SHP77 (cell line): ENCODE data around the gene WAC.
A peak's percentile ranks its signal among the peaks of the same experiment; 100 is the strongest.
"Not testable (repeated sequence)": the region's sequence is repeated elsewhere in the genome, so short reads cannot be mapped to it uniquely, and the experiment has no call there.

Experiments
- DNase-seq, 2 experiments: peaks; one replicate each; lab custom pipeline; 2025; lab: John Stamatoyannopoulos, UW

WAC gene, protein sequence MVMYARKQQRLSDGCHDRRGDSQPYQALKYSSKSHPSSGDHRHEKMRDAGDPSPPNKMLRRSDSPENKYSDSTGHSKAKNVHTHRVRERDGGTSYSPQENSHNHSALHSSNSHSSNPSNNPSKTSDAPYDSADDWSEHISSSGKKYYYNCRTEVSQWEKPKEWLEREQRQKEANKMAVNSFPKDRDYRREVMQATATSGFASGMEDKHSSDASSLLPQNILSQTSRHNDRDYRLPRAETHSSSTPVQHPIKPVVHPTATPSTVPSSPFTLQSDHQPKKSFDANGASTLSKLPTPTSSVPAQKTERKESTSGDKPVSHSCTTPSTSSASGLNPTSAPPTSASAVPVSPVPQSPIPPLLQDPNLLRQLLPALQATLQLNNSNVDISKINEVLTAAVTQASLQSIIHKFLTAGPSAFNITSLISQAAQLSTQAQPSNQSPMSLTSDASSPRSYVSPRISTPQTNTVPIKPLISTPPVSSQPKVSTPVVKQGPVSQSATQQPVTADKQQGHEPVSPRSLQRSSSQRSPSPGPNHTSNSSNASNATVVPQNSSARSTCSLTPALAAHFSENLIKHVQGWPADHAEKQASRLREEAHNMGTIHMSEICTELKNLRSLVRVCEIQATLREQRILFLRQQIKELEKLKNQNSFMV

DNA sequence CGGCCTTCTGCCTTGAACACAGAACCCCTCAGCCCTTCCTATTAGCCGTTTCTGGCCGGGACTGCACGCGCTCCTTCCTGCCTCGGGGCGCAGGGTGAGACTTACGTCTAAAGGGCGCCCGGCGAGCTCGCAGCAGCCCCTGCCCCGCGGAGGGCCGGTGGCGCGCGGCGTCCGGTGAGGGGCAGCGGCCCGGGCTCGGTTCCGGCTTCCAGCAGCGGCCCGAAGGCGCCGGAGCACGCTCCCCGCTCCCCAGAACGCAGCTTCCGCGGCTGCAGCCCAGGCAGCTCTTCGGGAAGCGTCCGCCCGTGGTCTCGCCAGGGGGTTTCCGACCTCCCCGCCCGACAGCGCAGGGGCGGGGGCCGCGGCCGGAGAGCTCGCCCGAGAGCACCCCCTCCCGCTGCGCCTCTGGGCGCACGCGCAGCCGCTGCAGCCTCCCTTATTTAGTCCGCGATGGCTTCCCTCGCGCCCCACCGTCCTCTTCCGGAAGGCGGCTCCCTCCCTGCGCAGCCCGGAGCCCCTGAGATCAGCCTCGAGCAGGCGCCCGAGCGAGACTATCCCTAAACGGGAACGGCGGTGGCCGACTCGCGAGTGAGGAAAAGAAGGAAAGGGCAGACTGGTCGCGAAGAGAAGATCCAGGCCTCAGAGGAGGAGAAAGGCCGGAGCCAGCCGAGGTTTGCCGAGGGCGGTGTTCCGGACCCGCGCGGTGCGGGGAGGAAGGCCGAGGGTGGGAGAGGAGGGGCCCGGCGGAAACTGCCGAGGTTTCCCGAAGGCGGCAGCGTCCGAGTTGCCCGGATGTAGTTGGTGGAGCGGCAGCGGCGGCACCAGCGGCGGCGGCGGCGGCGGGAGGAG, at the start of gene WAC:
WAC (plus strand) TSS at position 782 of the 849 bp plus-strand sequence. CDS start 462 bp downstream, outside the sequence.
- peak; percentile 76 to 82 for DNase-seq

DNA sequence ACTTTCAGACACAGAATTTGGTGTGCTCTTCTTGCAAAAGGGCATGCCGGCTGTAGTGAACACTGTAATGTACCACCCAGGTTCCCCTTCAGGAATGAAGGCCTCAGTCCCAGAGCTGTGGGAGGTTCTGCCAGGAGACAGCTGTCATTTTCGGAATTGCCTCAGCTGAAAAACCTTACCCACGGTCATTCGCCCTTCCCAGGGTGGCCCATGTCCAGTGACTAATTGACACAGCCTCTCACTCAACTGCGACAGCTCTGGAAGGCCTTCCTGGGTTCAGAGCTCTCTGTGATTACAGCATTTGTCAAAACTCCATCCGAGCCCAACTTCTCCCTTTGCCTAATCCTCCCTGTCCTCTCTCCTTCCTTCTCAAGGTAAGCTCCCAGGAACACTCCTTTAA, 43.7 kb upstream of the WAC start:
- no peak for DNase-seq

GRCh38 chr10:28490256-28490865, 42.6 kb upstream of the WAC start:
- not testable (repeated sequence) for DNase-seq

DNA sequence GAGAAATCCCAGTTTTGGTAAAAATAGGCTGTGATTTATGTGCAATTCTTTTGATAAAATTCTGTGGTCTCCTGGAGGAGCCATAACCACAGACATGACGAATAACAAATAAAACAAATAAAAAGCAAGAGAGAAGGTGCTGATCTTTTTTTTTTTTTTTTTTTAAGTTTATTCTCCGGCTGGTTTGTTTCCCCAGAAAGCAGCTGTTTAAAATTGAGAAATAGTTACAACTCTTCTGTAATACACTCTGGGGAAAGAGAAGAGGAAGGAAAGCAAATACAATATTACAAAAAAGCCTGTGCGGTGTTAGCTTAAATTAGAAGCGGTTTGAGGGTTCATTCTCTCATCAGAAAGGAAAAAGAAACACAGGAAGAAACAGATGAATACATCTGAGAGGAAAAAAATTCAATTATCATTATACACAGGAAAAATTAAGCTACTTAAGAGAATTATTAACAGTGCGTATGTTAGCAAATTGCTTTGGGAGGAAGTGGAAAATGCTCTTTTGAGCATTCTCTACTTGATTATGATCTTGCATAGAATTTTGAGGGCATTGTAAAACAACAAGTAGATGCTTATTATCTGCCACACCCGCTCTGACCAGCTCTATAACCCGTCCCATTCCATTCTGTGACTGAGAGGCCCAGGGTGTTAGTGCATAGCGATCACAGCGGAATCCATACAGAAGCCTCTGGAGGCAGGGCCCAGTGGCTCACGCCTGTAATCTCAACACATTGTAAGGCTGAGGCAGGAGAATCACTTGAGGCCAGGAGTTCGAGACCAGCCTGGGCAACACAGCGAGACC, 40.6 kb upstream of the WAC start:
- no peak for DNase-seq

DNA sequence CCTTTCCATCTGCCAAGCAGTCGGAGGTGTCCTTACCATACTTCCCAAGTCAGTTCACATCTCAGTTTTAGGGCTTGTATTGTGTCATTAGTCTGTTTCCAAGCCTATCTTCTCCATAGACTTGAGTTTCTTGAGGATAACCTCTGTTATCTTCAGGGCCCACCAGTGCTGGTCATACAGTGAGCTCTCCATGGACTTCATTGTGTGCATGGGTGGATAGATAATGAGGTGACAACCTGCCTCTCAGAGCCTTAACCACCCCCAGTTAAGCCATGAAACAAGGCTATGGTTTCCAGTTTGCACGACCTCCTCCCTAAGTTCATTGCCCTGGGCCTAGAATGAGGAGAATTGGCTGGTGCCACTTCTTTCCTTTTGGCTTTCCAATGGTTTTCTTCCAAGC, 38.5 kb upstream of the WAC start:
- DNase-seq = no peak

DNA sequence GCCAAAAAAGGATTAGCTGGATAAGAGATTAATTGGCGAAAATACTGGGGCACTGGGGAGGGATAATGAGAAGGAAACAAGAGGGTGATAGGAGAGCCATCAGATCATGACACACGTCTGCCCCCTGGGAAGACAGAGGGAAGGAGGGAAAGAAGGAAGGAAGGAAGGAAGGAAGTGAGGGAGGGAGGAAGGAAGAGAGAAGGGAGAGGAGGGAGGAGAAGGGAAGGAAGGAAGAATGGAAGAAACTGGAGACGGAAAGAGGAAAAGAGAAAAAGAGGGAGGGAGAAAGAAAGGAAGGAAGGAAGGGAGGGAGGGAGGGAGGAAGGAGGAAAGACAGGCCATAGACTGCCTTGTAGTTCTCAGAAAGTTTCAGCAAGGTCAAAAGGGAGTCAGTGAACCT, 37.8 kb upstream of the WAC start:
- DNase-seq = no peak

DNA sequence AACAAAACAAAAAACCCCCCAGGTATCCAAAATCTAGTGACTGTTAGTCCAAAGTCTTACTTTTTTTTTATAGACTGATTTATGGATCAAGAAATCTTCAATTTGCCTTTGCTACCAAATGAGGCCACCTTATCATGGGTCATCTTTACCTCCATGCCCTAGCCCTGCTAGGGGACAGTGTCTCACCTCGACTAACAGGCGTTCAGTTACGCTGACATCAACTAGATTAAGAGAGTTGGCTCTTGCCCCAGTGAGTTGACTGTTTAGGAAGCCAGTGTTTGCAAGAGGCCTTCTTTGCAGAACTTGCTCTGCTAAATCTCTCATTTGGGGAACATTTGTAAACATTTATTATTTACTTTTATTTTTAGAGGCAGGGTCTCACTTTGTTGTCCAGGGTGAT, 36.9 kb upstream of the WAC start:
- no peak for DNase-seq

DNA sequence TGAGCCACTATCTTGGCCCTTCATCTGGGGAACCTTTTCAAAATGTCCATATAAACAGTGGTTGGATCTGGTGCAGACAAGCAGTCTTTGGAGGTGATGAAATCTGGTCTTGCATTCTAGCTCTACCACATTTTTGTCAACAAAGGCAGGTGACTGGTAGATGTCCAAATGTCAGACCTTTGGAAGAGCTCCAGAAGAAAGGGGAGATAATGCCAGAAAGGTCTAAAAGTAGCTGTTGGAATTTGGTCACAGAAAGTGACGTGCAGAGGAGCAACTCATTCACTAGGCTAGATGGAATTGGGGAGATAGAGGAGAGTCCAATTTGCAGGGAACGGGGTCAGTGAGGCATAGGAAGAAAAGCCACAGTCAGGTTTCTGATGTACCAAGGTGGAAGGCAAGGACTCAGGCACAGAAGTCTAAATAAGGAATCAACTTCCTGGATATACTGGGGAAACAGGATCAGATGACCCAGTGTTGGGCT, 36.4 kb upstream of the WAC start:
- DNase-seq = no peak

- no peak for DNase-seq
Measured at GRCh38 chr10:28497313-28498126, 35.4 kb upstream of the WAC start.

DNA sequence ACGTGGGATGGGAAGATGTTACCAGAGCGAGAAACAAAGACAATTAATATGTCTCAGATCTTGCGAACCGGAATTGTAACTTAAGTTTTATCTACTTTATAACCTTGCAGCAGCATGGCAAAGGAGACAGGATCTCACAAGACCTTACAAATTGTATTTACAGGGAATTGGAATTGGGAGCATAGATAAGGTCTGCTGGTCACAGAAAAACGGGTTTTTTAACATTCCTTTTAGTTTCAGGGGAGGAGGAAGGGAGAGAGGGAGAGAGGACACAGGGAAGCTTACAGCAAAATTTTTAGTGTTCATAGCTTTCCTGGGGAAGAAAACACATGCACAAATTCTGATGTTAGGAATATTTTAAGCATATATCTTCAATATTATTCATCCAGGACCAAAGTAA, 32.7 kb upstream of the WAC start:
- not testable (repeated sequence) for DNase-seq

GRCh38 chr10:28503114-28503513, 29.8 kb upstream of the WAC start:
- peak; percentile 70 to 71 for DNase-seq

DNA sequence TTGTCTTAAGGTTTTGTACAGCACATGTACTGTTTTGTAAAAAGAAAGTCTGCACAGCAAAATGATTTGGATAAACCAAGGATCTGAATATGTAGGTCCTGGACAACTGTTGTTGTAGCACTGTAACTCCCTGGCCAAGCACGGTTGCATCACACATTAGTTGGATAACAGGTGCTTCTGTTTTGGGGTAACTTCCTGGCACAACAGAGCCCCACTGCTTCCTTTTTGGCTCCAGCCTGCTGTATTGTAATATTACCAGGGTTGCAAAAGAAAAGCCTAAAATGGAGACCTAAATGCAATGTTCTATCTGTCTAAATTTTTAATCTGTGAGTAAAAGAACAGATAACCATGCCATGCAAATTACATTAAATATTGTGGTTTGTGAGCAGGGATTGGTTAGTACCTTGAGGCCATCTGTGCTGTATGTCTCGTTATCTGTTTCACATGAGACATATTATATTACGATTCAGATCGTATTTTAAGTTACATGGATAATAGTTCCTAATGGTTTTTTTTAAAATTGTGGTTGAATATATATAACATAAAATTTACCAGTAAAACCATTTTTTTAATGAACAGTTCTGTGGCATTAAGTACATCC, 27.5 kb upstream of the WAC start:
- DNase-seq = no peak

- DNase-seq = no peak
Measured at GRCh38 chr10:28508304-28508925, 24.5 kb upstream of the WAC start.

DNA sequence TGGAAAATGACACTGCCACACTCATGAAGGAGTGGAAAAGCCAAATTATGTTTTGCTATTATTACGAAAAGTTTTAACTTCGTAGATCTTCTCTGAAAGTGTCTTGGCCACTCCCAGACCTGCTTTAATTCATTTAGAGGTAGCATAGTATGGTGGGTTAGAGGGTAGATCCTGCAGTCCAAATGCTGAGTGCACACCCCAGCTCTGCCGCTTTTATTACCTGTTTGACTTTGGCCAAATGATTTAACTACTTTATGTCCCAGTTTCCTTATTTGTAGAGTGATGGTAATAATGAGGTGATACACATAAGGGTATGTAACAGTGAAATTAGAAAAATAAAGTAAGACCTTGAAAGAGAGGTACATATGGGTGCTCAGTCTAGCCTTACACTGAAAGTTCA, 23.6 kb upstream of the WAC start:
- DNase-seq = no peak

DNA sequence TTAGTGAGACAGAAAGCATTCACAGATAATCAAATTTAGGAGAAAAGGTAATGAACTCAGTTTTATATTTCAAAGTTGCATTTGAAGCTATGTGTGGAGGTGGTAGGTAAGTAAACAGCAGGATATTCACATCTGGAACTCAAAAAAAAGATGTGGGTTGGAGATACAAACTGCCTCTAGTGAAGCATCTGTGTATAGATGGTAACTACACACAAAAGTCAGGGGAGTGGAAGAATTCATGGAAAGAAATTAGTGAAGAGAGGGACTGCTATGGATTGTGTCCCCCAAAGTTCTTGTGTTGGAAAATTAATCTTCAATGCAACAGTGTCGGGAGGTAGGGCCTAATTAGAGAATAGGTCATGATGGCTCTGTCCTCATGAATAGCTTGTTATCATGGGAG, 18.3 kb upstream of the WAC start:
- DNase-seq = no peak

DNA sequence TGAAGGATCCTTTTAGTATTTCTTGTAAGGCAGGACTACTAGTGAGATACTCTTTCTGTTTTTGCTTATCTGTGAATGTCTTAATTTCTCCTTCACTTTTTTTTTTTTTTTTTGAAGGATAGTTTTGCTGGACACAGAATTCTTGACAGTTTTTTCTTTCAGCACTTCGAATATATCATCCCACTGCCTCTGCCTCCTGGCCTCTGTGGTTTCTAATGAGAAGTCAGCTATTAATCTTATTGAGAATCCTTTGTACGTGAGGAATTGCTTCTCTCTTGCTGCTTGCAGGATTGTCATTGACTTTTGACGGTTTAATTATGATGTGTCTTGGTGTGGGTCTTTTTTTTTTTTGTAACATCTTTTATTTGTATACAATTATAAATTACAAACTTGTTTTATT, 12.6 kb upstream of the WAC start:
- DNase-seq = no peak

DNA sequence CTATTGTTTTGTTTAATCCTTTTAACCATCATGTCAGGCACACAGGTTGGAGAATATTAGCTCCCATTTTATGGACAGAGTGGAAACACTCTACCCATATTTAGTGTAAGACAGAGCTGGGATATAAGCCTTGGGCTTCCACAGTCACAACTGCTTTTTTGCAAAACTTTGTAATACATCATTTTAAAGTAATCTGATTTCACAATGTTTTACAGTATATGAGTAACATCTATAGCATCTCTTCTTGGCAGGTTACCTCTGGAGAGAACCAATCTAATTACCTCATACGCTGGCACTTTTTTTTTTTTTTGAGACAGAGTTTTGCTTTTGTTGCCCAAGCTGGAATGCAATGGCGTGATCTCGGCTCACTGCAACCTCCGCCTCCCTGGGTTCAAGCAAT, 12.1 kb upstream of the WAC start:
- DNase-seq = not testable (repeated sequence)

DNA sequence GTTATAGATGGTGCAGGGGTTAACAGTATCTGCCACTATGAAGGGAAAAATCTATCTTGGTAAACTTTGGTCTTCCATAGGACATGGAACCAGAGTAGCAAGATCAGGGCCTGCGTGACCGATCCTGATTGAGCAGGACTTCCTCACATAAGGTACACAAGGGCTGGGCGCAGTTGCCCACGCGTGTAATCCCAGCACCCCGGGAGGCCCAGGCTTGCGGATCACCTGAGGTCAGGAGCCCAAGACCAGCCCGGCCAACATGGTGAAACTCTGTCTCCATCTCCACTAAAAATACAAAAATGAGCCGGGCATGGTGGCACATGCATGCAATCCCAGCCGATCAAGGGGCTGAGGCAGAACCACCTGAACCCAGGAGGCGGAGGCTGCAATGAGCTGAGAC, 11.0 kb upstream of the WAC start:
- DNase-seq = not testable (repeated sequence)

GRCh38 chr10:28523725-28524252, 9.1 kb upstream of the WAC start:
- no peak for DNase-seq
